K562 (cell line): Measurements from ENCODE around the gene ECM1. TPM values are rescaled to one million over a fixed set of nuclear protein-coding genes. Genes with fewer than 3 reads are reported as not detected.
A peak's percentile ranks its signal among the peaks of the same experiment; 100 is the strongest.

Experiments
- BDP1 ChIP-seq: IDR thresholded peaks from 3 replicates; pipeline ENCODE4 v1.6.1; 2011; ENCODE audit not compliant: insufficient read length, insufficient read depth
- ETV1 ChIP-seq: fragments of 450-650 bp; conservative IDR thresholded peaks from 2 replicates; pipeline ENCODE4 v1.6.1; 2016; ENCODE audit warnings: missing genetic modification characterization, control low read depth, low read depth, missing compliant biosample characterization
- GTF2E2 ChIP-seq: fragments of 200-800 bp; sonication (Bioruptor generic); IDR thresholded peaks from 2 replicates; pipeline ENCODE4 v1.6.1; 2016; ENCODE audit warnings: missing genetic modification characterization, missing compliant biosample characterization
- KDM1A ChIP-seq, 2 experiments: fragments of 450-650 bp; IDR thresholded peaks; 2 replicates each; pipeline ENCODE4 v1.6.1; 2016; ENCODE audit warnings: mild to moderate bottlenecking in 2 of 2
- NR4A1 ChIP-seq, 2 experiments: fragments of 250-450 bp in 1 of 2; fragments of 450-650 bp in 1 of 2; sonication (Bioruptor Pico) in 1 of 2; IDR thresholded peaks; 2 replicates each; pipeline versions ENCODE4 v1.4.0 to v1.6.1; 2016 to 2020; ENCODE audit warnings: mild to moderate bottlenecking in 2 of 2, missing compliant biosample characterization in 1 of 2, missing genetic modification characterization in 1 of 2, moderate library complexity in 1 of 2
- PCBP1 ChIP-seq: fragments of 200-400 bp; formaldehyde crosslinking; IDR thresholded peaks from 2 replicates; pipeline ENCODE4 v1.6.1; 2018; ENCODE audit warnings: mild to moderate bottlenecking, low read depth, low read length; ENCODE audit not compliant: poor library complexity, severe bottlenecking
- PHB2 ChIP-seq: fragments of 450-650 bp; IDR thresholded peaks from 2 replicates; pipeline ENCODE4 v1.6.1; 2017; ENCODE audit warnings: low read depth
- SAP30 ChIP-seq: fragments of 200-600 bp; sonication (generic); IDR thresholded peaks from 2 replicates; pipeline ENCODE4 v1.6.1; 2012; ENCODE audit warnings: borderline replicate concordance, low read depth, mild to moderate bottlenecking, moderate library complexity, low read length, control low read depth, inconsistent platforms; ENCODE audit not compliant: insufficient read depth, poor library complexity, severe bottlenecking
- SMARCA4 ChIP-seq: fragments of 450-650 bp; IDR thresholded peaks from 2 replicates; pipeline ENCODE4 v1.6.1; 2016
- TRIM28 ChIP-seq: fragments of 450-650 bp; IDR thresholded peaks from 2 replicates; pipeline ENCODE4 v1.6.1; 2017
- ZNF121 ChIP-seq: sonication (generic); formaldehyde crosslinking; conservative IDR thresholded peaks from 2 replicates; pipeline ENCODE4 v1.8.0; 2022; ENCODE audit warnings: missing genetic modification reagents
- ZNF3 ChIP-seq: fragments of 250-450 bp; sonication (Bioruptor Pico); IDR thresholded peaks from 2 replicates; pipeline ENCODE4 v1.5.0; 2021; ENCODE audit warnings: mild to moderate bottlenecking, moderate library complexity
- ZNF311 ChIP-seq: fragments of 250-450 bp; sonication (Bioruptor Pico); IDR thresholded peaks from 2 replicates; pipeline ENCODE4 v1.4.0; 2020; ENCODE audit warnings: mild to moderate bottlenecking, moderate library complexity
- ZNF431 ChIP-seq: sonication (generic); formaldehyde crosslinking; IDR thresholded peaks from 2 replicates; pipeline ENCODE4 v1.8.0; 2022; ENCODE audit warnings: mild to moderate bottlenecking, missing genetic modification reagents
- polyA plus RNA-seq, 8 experiments: library from polyadenylated mRNA; depleted of rRNA in 4 of 8; stranded (reverse) in 5 of 8; unstranded in 3 of 8; fragments of >200 nt; fragmentation: Nextera tagmentation in 2 of 8; fragmentation: Illumina TruSeq in 1 of 8; extraction: Ambion mirVana in 2 of 8; extraction: Trizol in 1 of 8; gene quantifications; 2 replicates each; pipeline versions ENCODE4 v1.2.1 to v1.2.3, GENCODE V29; 2011 to 2014; ENCODE audit warnings: inconsistent platforms in 1 of 8, missing spikeins in 1 of 8
- total RNA-seq, 7 experiments: library from RNA; depleted of rRNA in 6 of 7; stranded (reverse); fragments of >200 nt in 6 of 7; fragmentation: Illumina TruSeq in 2 of 7; extraction: Trizol in 2 of 7; gene quantifications; 2 replicates each; pipeline versions ENCODE4 v1.2.1 to v1.2.3, GENCODE V29; 2011 to 2021; ENCODE audit warnings: low replicate concordance in 1 of 7
- TF ChIP-seq, protein P1 (sequence below): fragments of 250-450 bp; sonication (Bioruptor Pico); IDR thresholded peaks from 2 replicates; pipeline ENCODE4 v1.5.0; 2022; ENCODE audit warnings: mild to moderate bottlenecking
- TF ChIP-seq, protein P2 (sequence below): fragments of 450-650 bp; formaldehyde crosslinking; conservative IDR thresholded peaks from 2 replicates; pipeline ENCODE4 v1.4.0; 2022; ENCODE audit warnings: mild to moderate bottlenecking, missing genetic modification characterization
- TF ChIP-seq, protein P3 (sequence below), 2 experiments: IDR thresholded peaks in 1 of 2; conservative IDR thresholded peaks in 1 of 2; 2 replicates each; pipeline ENCODE4 v1.6.1; 2016; ENCODE audit warnings: low read depth in 2 of 2, mild to moderate bottlenecking in 1 of 2, missing compliant biosample characterization in 1 of 2, missing genetic modification characterization in 1 of 2, moderate library complexity in 1 of 2
- TF ChIP-seq, protein P4 (sequence below): sonication (generic); formaldehyde crosslinking; IDR thresholded peaks from 2 replicates; pipeline ENCODE4 v1.5.0; 2020; ENCODE audit warnings: missing genetic modification reagents

Gene ECM1
- total and polyA plus RNA-seq, 9 of the 15 experiments (the other 6 are each of a cell fraction or from before 2014, with no cell fraction given), result 6.6 to 52.2 (median 12.8) TPM

DNA sequence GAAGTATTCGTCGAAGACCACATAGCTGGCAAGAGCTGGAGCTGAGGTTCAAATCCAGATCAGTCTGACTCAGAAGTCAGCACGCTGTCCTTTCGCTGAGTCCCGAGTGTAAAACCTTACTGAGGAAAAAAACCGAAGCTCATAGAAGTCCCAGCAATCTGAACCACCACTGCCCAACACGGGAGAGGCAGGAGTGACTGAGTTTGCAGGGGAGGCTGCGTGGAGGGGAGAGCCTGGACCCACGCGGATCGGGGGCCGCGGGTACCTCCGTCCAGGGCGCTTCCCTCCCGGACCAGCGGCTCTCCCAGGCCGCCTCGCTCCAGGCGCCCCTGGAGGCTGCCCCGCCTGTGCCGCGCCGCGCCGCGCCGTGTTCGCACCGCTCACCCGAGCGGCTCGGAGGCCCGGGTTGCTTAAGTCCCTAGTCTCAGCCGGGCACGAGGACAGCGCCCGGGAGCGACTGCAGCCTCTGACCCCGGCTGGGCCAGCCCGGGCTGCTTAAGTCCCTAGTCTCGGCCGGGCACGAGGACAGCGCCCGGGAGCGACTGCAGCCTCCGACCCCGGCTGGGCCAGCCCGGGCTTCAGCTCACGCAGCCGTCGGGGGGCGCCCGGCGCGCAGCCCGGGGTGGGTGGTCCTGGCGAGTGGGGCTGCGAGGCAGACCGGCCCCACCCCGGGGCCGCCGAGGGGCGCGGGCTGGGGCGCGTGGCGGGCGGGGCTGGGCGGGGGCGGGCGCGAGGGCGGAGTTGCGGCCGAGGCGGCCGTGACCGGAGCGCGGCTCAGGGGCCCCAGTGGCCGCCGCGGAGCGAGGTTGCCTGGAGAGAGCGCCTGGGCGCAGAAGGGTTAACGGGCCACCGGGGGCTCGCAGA is 41.0 kb downstream of the ECM1 start, which contains the start of gene ADAMTSL4 (continued):
- TF ChIP-seq, protein P1, sequence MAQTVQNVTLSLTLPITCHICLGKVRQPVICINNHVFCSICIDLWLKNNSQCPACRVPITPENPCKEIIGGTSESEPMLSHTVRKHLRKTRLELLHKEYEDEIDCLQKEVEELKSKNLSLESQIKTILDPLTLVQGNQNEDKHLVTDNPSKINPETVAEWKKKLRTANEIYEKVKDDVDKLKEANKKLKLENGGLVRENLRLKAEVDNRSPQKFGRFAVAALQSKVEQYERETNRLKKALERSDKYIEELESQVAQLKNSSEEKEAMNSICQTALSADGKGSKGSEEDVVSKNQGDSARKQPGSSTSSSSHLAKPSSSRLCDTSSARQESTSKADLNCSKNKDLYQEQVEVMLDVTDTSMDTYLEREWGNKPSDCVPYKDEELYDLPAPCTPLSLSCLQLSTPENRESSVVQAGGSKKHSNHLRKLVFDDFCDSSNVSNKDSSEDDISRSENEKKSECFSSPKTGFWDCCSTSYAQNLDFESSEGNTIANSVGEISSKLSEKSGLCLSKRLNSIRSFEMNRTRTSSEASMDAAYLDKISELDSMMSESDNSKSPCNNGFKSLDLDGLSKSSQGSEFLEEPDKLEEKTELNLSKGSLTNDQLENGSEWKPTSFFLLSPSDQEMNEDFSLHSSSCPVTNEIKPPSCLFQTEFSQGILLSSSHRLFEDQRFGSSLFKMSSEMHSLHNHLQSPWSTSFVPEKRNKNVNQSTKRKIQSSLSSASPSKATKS (CRISPR knock-in tag), result no peak
- TF ChIP-seq TRIM28, result no peak
- 0 out of 2 replicates have a peak, but pooled peaks have one; percentile 44 for TF ChIP-seq NR4A1 (CRISPR knock-in tag; IDR thresholded peaks at IDR 0.05)
- TF ChIP-seq NR4A1 (tag; IDR thresholded peaks at IDR 0.05), result peak; percentile 34; the same call in 1 of the 2 replicates
- no peak for TF ChIP-seq PCBP1
- TF ChIP-seq PHB2, result no peak
- TF ChIP-seq, protein P2, sequence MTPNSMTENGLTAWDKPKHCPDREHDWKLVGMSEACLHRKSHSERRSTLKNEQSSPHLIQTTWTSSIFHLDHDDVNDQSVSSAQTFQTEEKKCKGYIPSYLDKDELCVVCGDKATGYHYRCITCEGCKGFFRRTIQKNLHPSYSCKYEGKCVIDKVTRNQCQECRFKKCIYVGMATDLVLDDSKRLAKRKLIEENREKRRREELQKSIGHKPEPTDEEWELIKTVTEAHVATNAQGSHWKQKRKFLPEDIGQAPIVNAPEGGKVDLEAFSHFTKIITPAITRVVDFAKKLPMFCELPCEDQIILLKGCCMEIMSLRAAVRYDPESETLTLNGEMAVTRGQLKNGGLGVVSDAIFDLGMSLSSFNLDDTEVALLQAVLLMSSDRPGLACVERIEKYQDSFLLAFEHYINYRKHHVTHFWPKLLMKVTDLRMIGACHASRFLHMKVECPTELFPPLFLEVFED (CRISPR knock-in tag), result no peak
- TF ChIP-seq ZNF431 (CRISPR knock-in tag), result peak; percentile 71
- no peak for TF ChIP-seq ETV1
- no peak for TF ChIP-seq SMARCA4
- TF ChIP-seq, protein P3, sequence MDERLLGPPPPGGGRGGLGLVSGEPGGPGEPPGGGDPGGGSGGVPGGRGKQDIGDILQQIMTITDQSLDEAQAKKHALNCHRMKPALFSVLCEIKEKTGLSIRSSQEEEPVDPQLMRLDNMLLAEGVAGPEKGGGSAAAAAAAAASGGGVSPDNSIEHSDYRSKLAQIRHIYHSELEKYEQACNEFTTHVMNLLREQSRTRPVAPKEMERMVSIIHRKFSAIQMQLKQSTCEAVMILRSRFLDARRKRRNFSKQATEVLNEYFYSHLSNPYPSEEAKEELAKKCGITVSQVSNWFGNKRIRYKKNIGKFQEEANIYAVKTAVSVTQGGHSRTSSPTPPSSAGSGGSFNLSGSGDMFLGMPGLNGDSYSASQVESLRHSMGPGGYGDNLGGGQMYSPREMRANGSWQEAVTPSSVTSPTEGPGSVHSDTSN (CRISPR knock-in tag; IDR thresholded peaks at IDR 0.05; ENCODE audit: low read depth), result no peak
- TF ChIP-seq, protein P3 (tag; conservative IDR thresholded peaks at IDR 0.05; ENCODE audit: low read depth), result no peak
- peak; percentile 45 for TF ChIP-seq SAP30
- TF ChIP-seq BDP1, result no peak
- no peak for TF ChIP-seq ZNF311 (CRISPR knock-in tag)
- TF ChIP-seq, protein P4, sequence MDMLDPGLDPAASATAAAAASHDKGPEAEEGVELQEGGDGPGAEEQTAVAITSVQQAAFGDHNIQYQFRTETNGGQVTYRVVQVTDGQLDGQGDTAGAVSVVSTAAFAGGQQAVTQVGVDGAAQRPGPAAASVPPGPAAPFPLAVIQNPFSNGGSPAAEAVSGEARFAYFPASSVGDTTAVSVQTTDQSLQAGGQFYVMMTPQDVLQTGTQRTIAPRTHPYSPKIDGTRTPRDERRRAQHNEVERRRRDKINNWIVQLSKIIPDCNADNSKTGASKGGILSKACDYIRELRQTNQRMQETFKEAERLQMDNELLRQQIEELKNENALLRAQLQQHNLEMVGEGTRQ (CRISPR knock-in tag), result peak; percentile 32; the same call in 1 of the 2 replicates
- 0 out of 2 replicates have a peak, but pooled peaks have one; percentile 46 for TF ChIP-seq ZNF121 (CRISPR knock-in tag)
- no peak for TF ChIP-seq GTF2E2 (tag)
- TF ChIP-seq KDM1A (IDR thresholded peaks at IDR 0.05), result no peak
- no peak for TF ChIP-seq ZNF3 (CRISPR knock-in tag)
